ENCODE data around the gene PUSL1.

- no peak for TF ChIP-seq EZH2 (IDR thresholded peaks at IDR 0.05; ENCODE audit: insufficient read depth, poor library complexity, severe bottlenecking)
- no peak for TF ChIP-seq EZH2phosphoT487 (IDR thresholded peaks at IDR 0.05; ENCODE audit: insufficient read depth, low read depth)
Observed at GRCh38 chr1:1299686-1300351, 8.6 kb upstream of the PUSL1 start.
